Endothelial cell of umbilical vein (primary cell): ENCODE results near the gene NUAK1. TPM values are rescaled to one million over a fixed set of nuclear protein-coding genes. Genes with fewer than 3 reads are reported as not detected.

Experiments
- BruUV-seq: library from RNA; stranded (reverse); fragments of 400-500 nt; replicated peaks from 2 replicates; lab custom pipeline; 2021; lab: Mats Ljungman, UMichigan
- CTCF ChIA-PET: fragments of 300-600, 350-600 bp; sonication (Branson Sonifier 250); formaldehyde crosslinking; loops from one replicate; lab custom pipeline; 2021; ENCODE audit warnings: antibody characterized with exemption, inconsistent platforms; lab: Charles Lee
- POLR2A ChIA-PET: fragments of 300-600, 350-600 bp; sonication (Branson Sonifier 250); formaldehyde crosslinking; loops from one replicate; lab custom pipeline; 2021; ENCODE audit warnings: antibody characterized with exemption, inconsistent platforms; lab: Charles Lee
- DNase-seq: peaks from one replicate; pipeline ENCODE4 v3.0.0-alpha.2; 2011; ENCODE audit warnings: low read depth, low spot score
- FAIRE-seq: peaks from 2 replicates; lab custom pipeline; 2011; peaks lifted over from hg19 to GRCh38; lab: Jason Lieb, UNC
- H2AFZ ChIP-seq: 2 replicates; pipeline ENCODE4 v1.6.0; 2012; ENCODE audit warnings: low read depth, low read length, control low read depth, inconsistent platforms
- H3K27ac ChIP-seq: 2 replicates; pipeline ENCODE4 v1.5.1; 2011; ENCODE audit warnings: low read depth, mild to moderate bottlenecking, control low read depth, low read length, moderate library complexity; ENCODE audit not compliant: insufficient read depth
- H3K27me3 ChIP-seq, 2 experiments: 2 replicates each; pipeline versions ENCODE4 v1.6.0 to v1.6.1; 2011; ENCODE audit warnings: low read length in 2 of 2, mixed read lengths in 1 of 2; ENCODE audit not compliant: control insufficient read depth in 2 of 2, insufficient read depth in 2 of 2
- H3K36me3 ChIP-seq, 2 experiments: 2 replicates in 1 of 2; 3 replicates in 1 of 2; pipeline ENCODE4 v1.5.1; 2011; ENCODE audit warnings: low read length in 2 of 2, mild to moderate bottlenecking in 1 of 2, moderate library complexity in 1 of 2; ENCODE audit not compliant: control insufficient read depth in 2 of 2, insufficient read depth in 2 of 2; ENCODE audit errors: extremely low read depth in 1 of 2
- H3K4me1 ChIP-seq: 3 replicates; pipeline ENCODE4 v1.5.1; 2011; ENCODE audit warnings: mild to moderate bottlenecking, low read length; ENCODE audit not compliant: control insufficient read depth, insufficient read depth; ENCODE audit errors: extremely low read depth
- H3K4me2 ChIP-seq: 2 replicates; pipeline ENCODE4 v1.6.1; 2011; ENCODE audit warnings: low read length, control low read depth, mixed read lengths; ENCODE audit not compliant: insufficient read depth
- H3K4me3 ChIP-seq, 3 experiments: fragments of 200-600 bp in 1 of 3; sonication (generic), shearing (Covaris generic) in 1 of 3; replicated peaks in 1 of 3; 2 replicates each; pipeline ENCODE4 v1.5.1; 2011 to 2016; ENCODE audit warnings: control low read depth in 3 of 3, low read length in 3 of 3, mild to moderate bottlenecking in 2 of 3, inconsistent platforms in 1 of 3, low read depth in 1 of 3, moderate library complexity in 1 of 3; ENCODE audit not compliant: insufficient read depth in 1 of 3
- H3K79me2 ChIP-seq: 2 replicates; pipeline ENCODE4 v1.6.0; 2012; ENCODE audit warnings: low read length, inconsistent platforms; ENCODE audit not compliant: control insufficient read depth, insufficient read depth
- H3K9ac ChIP-seq: replicated peaks from 2 replicates; pipeline ENCODE3; 2011; ENCODE audit warnings: low read length, control low read depth; ENCODE audit not compliant: insufficient read depth; ENCODE audit errors: extremely low read depth
- H3K9me1 ChIP-seq: replicated peaks from 3 replicates; pipeline ENCODE4 v1.6.0; 2011; ENCODE audit warnings: mild to moderate bottlenecking, low read length; ENCODE audit not compliant: control insufficient read depth, insufficient read depth; ENCODE audit errors: extremely low read depth
- H3K9me3 ChIP-seq: replicated peaks from 2 replicates; pipeline ENCODE4 v1.5.1; 2012; ENCODE audit warnings: low read length, inconsistent platforms; ENCODE audit not compliant: control insufficient read depth, insufficient read depth
- H4K20me1 ChIP-seq: replicated peaks from 2 replicates; pipeline ENCODE3; 2011; ENCODE audit warnings: mild to moderate bottlenecking, low read length; ENCODE audit not compliant: control insufficient read depth, insufficient read depth; ENCODE audit errors: extremely low read depth
- CTCF ChIP-seq, 2 donors: IDR thresholded peaks; 1 replicate in 1 of 2; 2 replicates in 1 of 2; pipeline ENCODE4 v1.5.1; 2011; ENCODE audit warnings: low read length in 2 of 2, mild to moderate bottlenecking in 2 of 2, moderate library complexity in 2 of 2, control low read depth in 1 of 2, inconsistent platforms in 1 of 2, low read depth in 1 of 2; ENCODE audit not compliant: insufficient read depth in 1 of 2; ENCODE audit errors: extremely low read depth in 1 of 2
- EZH2 ChIP-seq: IDR thresholded peaks from 2 replicates; pipeline ENCODE4 v1.6.1; 2012; ENCODE audit warnings: borderline replicate concordance, low read depth, mild to moderate bottlenecking, moderate library complexity, low read length, inconsistent platforms; ENCODE audit not compliant: severe bottlenecking
- FOS ChIP-seq: IDR thresholded peaks from 2 replicates; pipeline ENCODE4 v1.6.1; 2011; ENCODE audit warnings: mild to moderate bottlenecking, low read length, moderate library complexity, borderline replicate concordance; ENCODE audit not compliant: insufficient read depth
- GATA2 ChIP-seq: IDR thresholded peaks from 2 replicates; pipeline ENCODE4 v1.7.0; 2011; ENCODE audit warnings: low read depth, mild to moderate bottlenecking, moderate library complexity, mixed read lengths, low read length; ENCODE audit not compliant: insufficient read length, insufficient read depth
- JUN ChIP-seq: IDR thresholded peaks from 2 replicates; pipeline ENCODE4 v1.6.1; 2011; ENCODE audit warnings: borderline replicate concordance, low read depth; ENCODE audit not compliant: insufficient read length, insufficient read depth
- MYC ChIP-seq: IDR thresholded peaks from one replicate; pipeline ENCODE4 v1.6.1; 2011; ENCODE audit warnings: mild to moderate bottlenecking, low read depth, low read length
- POLR2A ChIP-seq: IDR thresholded peaks from 2 replicates; pipeline ENCODE4 v1.6.1; 2012; ENCODE audit warnings: low read depth, mild to moderate bottlenecking, control low read depth, low read length
- POLR2AphosphoS5 ChIP-seq: IDR thresholded peaks from 2 replicates; pipeline ENCODE4 v1.6.1; 2012; ENCODE audit warnings: low read depth, mild to moderate bottlenecking, control low read depth, low read length, moderate library complexity; ENCODE audit not compliant: insufficient read depth
- dilution Hi-C: fragments of 300-500 bp; cut with MboI; formaldehyde crosslinking; loops from one replicate; pipeline ENCODE4 v1.15.0; 2019; ENCODE audit warnings: low sequenced_read_pairs; ENCODE audit not compliant: extremely low pct_ligation_motif_present
- intact Hi-C: fragments of 100-400 bp; cut with micrococcal nuclease; formaldehyde crosslinking; loops from one replicate; pipeline ENCODE4 v1.10.0; 2022
- polyA plus RNA-seq, 4 experiments: library from polyadenylated mRNA; depleted of rRNA in 3 of 4; stranded (reverse) in 3 of 4; unstranded in 1 of 4; fragments of >200 nt; gene quantifications; 2 replicates each; pipeline versions ENCODE4 v1.2.1 to v1.2.3, GENCODE V29; 2011 to 2012; ENCODE audit warnings: missing spikeins in 1 of 4
- total RNA-seq: library from RNA; stranded (reverse); gene quantifications from 2 replicates; pipeline ENCODE4 v1.2.3, GENCODE V29; 2021

The NUAK1 gene
- total and polyA plus RNA-seq, 2 donors (not counting 3 experiments of a cell fraction or from before 2014, with no cell fraction given) = 34.2 to 39.7 TPM

- Histone ChIP-seq H3K27ac (no peak overlapping the region), H3K9me3 (no peaks in the 10 kb centered on the region), H3K4me3 (no peak overlapping the region), H3K9ac (no peak overlapping the region), H2AFZ (no peak overlapping the region), H3K9me1 (no peaks in the 10 kb centered on the region), H3K79me2 (no peaks in the 10 kb centered on the region), H3K4me2 (no peak overlapping the region), H3K27me3 (no peaks in the 10 kb centered on the region), H4K20me1 (no peaks in the 10 kb centered on the region), H3K36me3 (no peaks in the 10 kb centered on the region), H3K4me1 (no peaks in the 10 kb centered on the region)
- TF ChIP-seq CTCF (IDR thresholded peaks at IDR 0.05; ENCODE audit: extremely low read depth in 1 of 2, insufficient read depth in 1 of 2, low read depth in 1 of 2, low read length in 2 of 2) (no peak), POLR2AphosphoS5 (no peak), EZH2 (no peak), POLR2A (no peak)
- dilution Hi-C loops (no loop called here), intact Hi-C loops (no loop called here)
- BruUV-seq = no TSS peak
- FAIRE-seq (no peak), DNase-seq (no peak)
- POLR2A ChIA-PET = no interaction called here
- CTCF ChIA-PET = no interaction called here
These were observed 98.2 kb downstream of the NUAK1 start for GRCh38 chr12:106040521-106040920.

DNA sequence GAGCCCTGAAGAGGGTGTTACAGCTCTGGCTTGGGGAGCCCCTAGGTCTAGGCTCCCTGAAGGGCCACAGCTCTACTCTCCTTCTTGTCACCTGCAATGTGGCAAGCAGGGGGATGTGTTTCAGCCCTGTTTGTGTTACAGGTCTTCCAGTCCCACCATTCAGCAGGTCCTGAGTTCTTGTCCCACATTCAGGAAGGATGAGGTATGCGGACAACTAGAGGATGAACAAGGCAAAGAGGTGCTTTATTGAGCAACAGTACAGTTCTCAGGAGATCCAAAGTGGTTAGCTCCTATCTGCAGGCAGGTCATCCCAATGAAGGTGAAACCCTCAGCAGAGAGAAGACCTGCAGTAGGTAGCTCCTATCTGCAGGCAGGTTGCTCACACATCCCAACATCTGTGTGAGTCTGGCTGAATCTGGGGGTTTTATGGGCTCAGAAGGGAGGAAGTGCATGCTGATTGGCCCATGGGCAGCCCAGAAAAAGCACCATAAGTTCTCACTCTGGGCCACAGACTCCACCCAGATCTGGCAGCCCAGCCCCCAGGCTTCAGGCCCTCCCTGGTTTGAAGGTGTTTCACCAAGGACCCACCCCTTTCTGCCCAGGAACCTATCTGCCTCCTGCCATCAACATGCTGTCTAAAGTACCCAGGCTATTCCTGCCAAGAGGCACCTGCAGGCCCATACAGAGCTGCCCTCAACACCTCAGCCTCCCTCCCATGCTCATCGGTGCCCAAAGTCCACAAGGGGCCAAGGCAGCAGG lies 98.9 kb downstream of the NUAK1 start:
- Histone ChIP-seq H2AFZ (no peak overlapping the region), H3K9me1 (no peaks in the 10 kb centered on the region), H3K9ac (no peak overlapping the region), H3K27ac (no peak overlapping the region), H3K4me1 (no peaks in the 10 kb centered on the region), H3K79me2 (no peaks in the 10 kb centered on the region), H3K9me3 (no peaks in the 10 kb centered on the region), H3K27me3 (no peaks in the 10 kb centered on the region), H3K4me2 (no peak overlapping the region), H3K4me3 (no peak overlapping the region), H4K20me1 (no peaks in the 10 kb centered on the region), H3K36me3 (no peaks in the 10 kb centered on the region)
- no peak for FAIRE-seq
- dilution Hi-C loops (no loop called here), intact Hi-C loops (no loop called here)
- ChIA-PET CTCF (interaction anchor here (1.0 kb wide), 1 partner anchor 9 kb away, joined by 3 read pairs; no protein-coding TSS in a partner anchor), POLR2A (no interaction called here)
- no TSS peak for BruUV-seq
- TF ChIP-seq EZH2 = no peak
- TF ChIP-seq FOS = no peak
- TF ChIP-seq CTCF (IDR thresholded peaks at IDR 0.05; ENCODE audit: extremely low read depth in 1 of 2, insufficient read depth in 1 of 2, low read depth in 1 of 2, low read length in 2 of 2) = no peak
- no peak for TF ChIP-seq MYC
- no peak for TF ChIP-seq JUN
- no peak for TF ChIP-seq GATA2
- DNase-seq = no peak
